HepG2 (cell line): Measurements from ENCODE around the gene PPP4C. TPM values are rescaled to one million over a fixed set of nuclear protein-coding genes. Genes with fewer than 3 reads are reported as not detected.

Source experiments
- ATF5 ChIP-seq: sonication (generic); formaldehyde crosslinking; IDR thresholded peaks from 2 replicates; pipeline ENCODE4 v1.4.0; 2020; ENCODE audit warnings: mild to moderate bottlenecking, low read depth, missing genetic modification reagents
- CCDC6 ChIP-seq: sonication (generic); formaldehyde crosslinking; IDR thresholded peaks from 2 replicates; pipeline ENCODE4 v1.8.1; 2022; ENCODE audit warnings: mild to moderate bottlenecking, missing genetic modification reagents, moderate library complexity
- FOXK2 ChIP-seq: fragments of 450-650 bp; IDR thresholded peaks from 2 replicates; pipeline ENCODE4 v1.6.1; 2016
- HNRNPUL1 ChIP-seq: fragments of 200-400 bp; formaldehyde crosslinking; IDR thresholded peaks from 2 replicates; pipeline ENCODE4 v1.6.1; 2017; ENCODE audit warnings: low read depth, mild to moderate bottlenecking, low read length, moderate library complexity
- IRX3 ChIP-seq: sonication (generic); formaldehyde crosslinking; IDR thresholded peaks from 2 replicates; pipeline ENCODE4 v1.8.1; 2023; ENCODE audit warnings: mild to moderate bottlenecking, low read depth, missing genetic modification reagents, borderline replicate concordance
- KDM6A ChIP-seq: IDR thresholded peaks from 2 replicates; pipeline ENCODE4 v1.6.1; 2016; ENCODE audit warnings: low read depth
- MTERF4 ChIP-seq: sonication (generic); formaldehyde crosslinking; IDR thresholded peaks from 2 replicates; pipeline ENCODE4 v1.8.0; 2023; ENCODE audit warnings: mild to moderate bottlenecking, missing genetic modification reagents
- MYNN ChIP-seq: sonication (generic); formaldehyde crosslinking; IDR thresholded peaks from 2 replicates; pipeline ENCODE4 v1.4.0; 2020; ENCODE audit warnings: mild to moderate bottlenecking, low read depth, missing genetic modification reagents
- NPAS2 ChIP-seq: sonication (generic); formaldehyde crosslinking; IDR thresholded peaks from 2 replicates; pipeline ENCODE4 v1.8.0; 2022; ENCODE audit warnings: mild to moderate bottlenecking, missing genetic modification reagents, borderline replicate concordance
- PHF5A ChIP-seq: IDR thresholded peaks from one replicate; pipeline ENCODE4 v1.6.1; 2018; ENCODE audit warnings: low read depth, missing genetic modification reagents; ENCODE audit not compliant: unreplicated experiment
- RFXAP ChIP-seq: sonication (generic); formaldehyde crosslinking; IDR thresholded peaks from 2 replicates; pipeline ENCODE4 v1.4.0; 2020; ENCODE audit warnings: missing genetic modification reagents, borderline replicate concordance
- TAF1 ChIP-seq: sonication (generic); formaldehyde crosslinking; IDR thresholded peaks from 2 replicates; pipeline ENCODE4 v1.4.0; 2020; ENCODE audit warnings: missing genetic modification reagents
- TRIM22 ChIP-seq: fragments of 450-650 bp; IDR thresholded peaks from 2 replicates; pipeline ENCODE4 v1.6.1; 2017
- ZBTB20 ChIP-seq: sonication (generic); formaldehyde crosslinking; IDR thresholded peaks from 2 replicates; pipeline ENCODE4 v1.8.1; 2023; ENCODE audit warnings: missing genetic modification reagents, low read depth, mild to moderate bottlenecking, borderline replicate concordance
- ZGPAT ChIP-seq: IDR thresholded peaks from 2 replicates; pipeline ENCODE4 v1.6.1; 2016; ENCODE audit warnings: mild to moderate bottlenecking
- ZNF367 ChIP-seq: sonication (generic); formaldehyde crosslinking; IDR thresholded peaks from 2 replicates; pipeline ENCODE4 v1.4.0; 2020; ENCODE audit warnings: missing genetic modification reagents, borderline replicate concordance
- ZNF552 ChIP-seq: sonication (generic); formaldehyde crosslinking; IDR thresholded peaks from 2 replicates; pipeline ENCODE4 v1.9.0; 2022; ENCODE audit warnings: missing genetic modification reagents, mild to moderate bottlenecking, borderline replicate concordance
- ZNF687 ChIP-seq: sonication (generic); formaldehyde crosslinking; IDR thresholded peaks from 2 replicates; pipeline ENCODE4 v1.5.1; 2020; ENCODE audit warnings: mild to moderate bottlenecking, missing genetic modification reagents, moderate library complexity
- ZNF691 ChIP-seq: sonication (generic); formaldehyde crosslinking; IDR thresholded peaks from 2 replicates; pipeline ENCODE4 v1.4.0; 2020; ENCODE audit warnings: missing genetic modification reagents, low read depth, mild to moderate bottlenecking, borderline replicate concordance
- polyA plus RNA-seq, 8 experiments: library from polyadenylated mRNA; depleted of rRNA in 3 of 8; stranded (reverse) in 7 of 8; unstranded in 1 of 8; fragments of >200 nt; fragmentation: Illumina TruSeq in 4 of 8; extraction: Trizol in 4 of 8; gene quantifications; 2 replicates each; pipeline versions ENCODE4 v1.2.1 to v1.2.3, GENCODE V29; 2011 to 2016; ENCODE audit warnings: low read depth in 4 of 8, missing spikeins in 1 of 8, mixed read lengths in 1 of 8; ENCODE audit not compliant: insufficient read depth in 1 of 8
- total RNA-seq, 5 experiments: library from RNA; depleted of rRNA; stranded (reverse); fragments of >200 nt; fragmentation: Illumina TruSeq; extraction: Trizol; gene quantifications; 2 replicates each; pipeline ENCODE4 v1.2.3, GENCODE V29; 2016; ENCODE audit warnings: low read depth in 1 of 5

PPP4C gene
- total and polyA plus RNA-seq, 2 of the 13 experiments (the other 11 are each of a cell fraction or from before 2014, with no cell fraction given): 176 to 220 TPM

GRCh38 chr16:30068750-30069610 is 6.8 kb upstream of the PPP4C start (continued):
- peak; percentile 65 for TF ChIP-seq ZNF687 (CRISPR knock-in tag)
- no peak for TF ChIP-seq PHF5A
- TF ChIP-seq TAF1 (CRISPR knock-in tag): peak; percentile 30; the same call in 1 of the 2 replicates
- no peak for TF ChIP-seq ZBTB20 (CRISPR knock-in tag)
- no peak for TF ChIP-seq ATF5 (CRISPR knock-in tag)
- no peak for TF ChIP-seq NPAS2 (CRISPR knock-in tag)
- no peak for TF ChIP-seq IRX3 (CRISPR knock-in tag)
- 0 out of 2 replicates have a peak, but pooled peaks have one; percentile 12 for TF ChIP-seq MTERF4
- TF ChIP-seq HNRNPUL1: no peak
- TF ChIP-seq TRIM22: no peak
- 0 out of 2 replicates have a peak, but pooled peaks have one; percentile 1 for TF ChIP-seq ZNF691 (CRISPR knock-in tag)
- no peak for TF ChIP-seq ZGPAT (CRISPR knock-in tag)
- TF ChIP-seq MYNN: no peak
- no peak for TF ChIP-seq RFXAP (CRISPR knock-in tag)
- TF ChIP-seq ZNF367 (CRISPR knock-in tag): no peak
- 0 out of 2 replicates have a peak, but pooled peaks have one; percentile 40 for TF ChIP-seq CCDC6 (CRISPR knock-in tag)
- TF ChIP-seq KDM6A (CRISPR knock-in tag): no peak
- TF ChIP-seq FOXK2: no peak
- TF ChIP-seq ZNF552: no peak
